Mesothelial cell of epicardium (in vitro differentiated cells): Measurements from ENCODE around the gene SLC6A6. TPM values are rescaled to one million over a fixed set of nuclear protein-coding genes. Genes with fewer than 3 reads are reported as not detected.

Source experiments
- DNase-seq, 2 experiments: peaks; one replicate each; pipeline ENCODE4 v3.0.0; 2021; ENCODE audit warnings: low spot score in 2 of 2; ENCODE audit not compliant: unreplicated experiment in 2 of 2
- H3K27ac Mint-ChIP-seq: 2 replicates; pipeline ENCODE4 v1.8.0; 2021; ENCODE audit warnings: mixed read lengths
- H3K27me3 Mint-ChIP-seq: 2 replicates; pipeline ENCODE4 v1.8.0; 2021; ENCODE audit warnings: low read depth, mixed read lengths
- H3K36me3 Mint-ChIP-seq: 2 replicates; pipeline ENCODE4 v1.8.0; 2021; ENCODE audit warnings: mixed read lengths
- H3K4me1 Mint-ChIP-seq: 2 replicates; pipeline ENCODE4 v1.8.0; 2021; ENCODE audit warnings: mixed read lengths
- H3K4me3 Mint-ChIP-seq: 2 replicates; pipeline ENCODE4 v1.8.0; 2021; ENCODE audit warnings: mild to moderate bottlenecking, moderate library complexity, mixed read lengths
- H3K9me3 Mint-ChIP-seq: 2 replicates; pipeline ENCODE4 v1.8.0; 2021; ENCODE audit warnings: mixed read lengths
- total RNA-seq: library from RNA; stranded (reverse); gene quantifications from 3 replicates; pipeline ENCODE4 v1.2.1, GENCODE V29; 2021
- TF ChIP-seq, protein P1 (sequence below): fragments of 200-600 bp; sonication (generic); IDR thresholded peaks from one replicate; pipeline ENCODE4 v1.5.0; 2021; ENCODE audit warnings: antibody characterized with exemption; ENCODE audit not compliant: unreplicated experiment

Gene SLC6A6
- total RNA-seq, 1 donor from 2014 or later, result 21.2 TPM

DNA sequence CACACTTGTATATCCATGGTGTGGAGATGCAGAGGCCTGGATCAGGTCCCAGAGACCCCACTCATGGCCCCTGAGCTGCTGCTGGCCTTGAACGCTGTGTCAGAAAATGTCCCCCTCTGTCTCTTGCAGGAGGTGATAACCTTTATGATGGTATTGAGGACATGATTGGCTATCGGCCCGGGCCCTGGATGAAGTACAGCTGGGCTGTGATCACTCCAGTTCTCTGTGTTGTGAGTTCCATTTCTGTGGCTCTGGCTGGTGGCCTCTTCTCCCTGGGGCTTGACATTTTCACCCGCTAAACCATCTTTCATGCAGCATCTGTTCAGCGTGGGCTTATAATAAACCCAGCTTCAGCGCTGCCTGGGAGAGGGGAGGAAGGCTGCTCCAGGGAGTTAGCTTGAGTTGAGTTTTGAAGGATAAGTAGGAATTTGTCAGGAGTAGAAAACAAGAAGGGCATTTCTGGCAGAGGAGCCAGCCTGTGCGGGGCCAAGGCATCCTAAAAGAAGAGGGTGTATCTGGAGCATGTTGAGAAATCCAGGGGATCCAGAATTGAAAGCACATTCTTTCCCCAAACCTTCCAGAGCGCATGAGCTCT is 76.6 kb downstream of the SLC6A6 start:
- TF ChIP-seq, protein P1, sequence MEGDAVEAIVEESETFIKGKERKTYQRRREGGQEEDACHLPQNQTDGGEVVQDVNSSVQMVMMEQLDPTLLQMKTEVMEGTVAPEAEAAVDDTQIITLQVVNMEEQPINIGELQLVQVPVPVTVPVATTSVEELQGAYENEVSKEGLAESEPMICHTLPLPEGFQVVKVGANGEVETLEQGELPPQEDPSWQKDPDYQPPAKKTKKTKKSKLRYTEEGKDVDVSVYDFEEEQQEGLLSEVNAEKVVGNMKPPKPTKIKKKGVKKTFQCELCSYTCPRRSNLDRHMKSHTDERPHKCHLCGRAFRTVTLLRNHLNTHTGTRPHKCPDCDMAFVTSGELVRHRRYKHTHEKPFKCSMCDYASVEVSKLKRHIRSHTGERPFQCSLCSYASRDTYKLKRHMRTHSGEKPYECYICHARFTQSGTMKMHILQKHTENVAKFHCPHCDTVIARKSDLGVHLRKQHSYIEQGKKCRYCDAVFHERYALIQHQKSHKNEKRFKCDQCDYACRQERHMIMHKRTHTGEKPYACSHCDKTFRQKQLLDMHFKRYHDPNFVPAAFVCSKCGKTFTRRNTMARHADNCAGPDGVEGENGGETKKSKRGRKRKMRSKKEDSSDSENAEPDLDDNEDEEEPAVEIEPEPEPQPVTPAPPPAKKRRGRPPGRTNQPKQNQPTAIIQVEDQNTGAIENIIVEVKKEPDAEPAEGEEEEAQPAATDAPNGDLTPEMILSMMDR, result no peak
- peaks cover 5% of the 10 kb centered on the region for H3K9me3 Mint-ChIP-seq

DNA sequence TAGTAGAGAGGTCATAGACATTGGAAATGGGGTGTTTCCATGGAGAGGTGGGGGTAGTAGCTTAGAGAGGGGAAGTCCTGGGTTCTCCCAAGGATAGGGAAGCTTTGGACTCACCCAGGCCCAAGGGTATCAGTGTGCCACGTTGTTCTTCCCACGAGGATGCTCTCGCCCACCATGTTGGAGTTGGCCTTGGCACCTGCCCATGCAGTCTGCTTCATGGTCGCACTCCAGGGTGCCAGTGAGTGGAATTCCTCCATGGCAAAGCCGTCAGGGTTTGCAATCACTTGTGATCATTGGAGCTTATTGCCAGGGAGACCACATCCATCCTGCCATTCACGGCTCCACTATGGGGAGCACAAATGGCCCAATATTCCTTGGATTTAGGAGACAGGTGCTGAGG is 77.2 kb downstream of the SLC6A6 start:
- H3K4me1 Mint-ChIP-seq, result no peaks in the 10 kb centered on the region
- TF ChIP-seq, protein P1, result no peak
- H3K36me3 Mint-ChIP-seq, result peaks cover 26% of the 10 kb centered on the region
- DNase-seq, result no peak
- H3K27ac Mint-ChIP-seq, result no peak overlapping the region
- no peak overlapping the region for H3K4me3 Mint-ChIP-seq
- no peaks in the 10 kb centered on the region for H3K27me3 Mint-ChIP-seq
- H3K9me3 Mint-ChIP-seq, result peaks cover 5% of the 10 kb centered on the region

More for the DNA sequence above, 76.6 kb downstream of the SLC6A6 start:
- Mint-ChIP-seq H3K4me3 (no peak overlapping the region), H3K27ac (no peak overlapping the region), H3K4me1 (no peaks in the 10 kb centered on the region), H3K36me3 (peaks cover 29% of the 10 kb centered on the region), H3K27me3 (no peaks in the 10 kb centered on the region)
- no peak for DNase-seq

DNA sequence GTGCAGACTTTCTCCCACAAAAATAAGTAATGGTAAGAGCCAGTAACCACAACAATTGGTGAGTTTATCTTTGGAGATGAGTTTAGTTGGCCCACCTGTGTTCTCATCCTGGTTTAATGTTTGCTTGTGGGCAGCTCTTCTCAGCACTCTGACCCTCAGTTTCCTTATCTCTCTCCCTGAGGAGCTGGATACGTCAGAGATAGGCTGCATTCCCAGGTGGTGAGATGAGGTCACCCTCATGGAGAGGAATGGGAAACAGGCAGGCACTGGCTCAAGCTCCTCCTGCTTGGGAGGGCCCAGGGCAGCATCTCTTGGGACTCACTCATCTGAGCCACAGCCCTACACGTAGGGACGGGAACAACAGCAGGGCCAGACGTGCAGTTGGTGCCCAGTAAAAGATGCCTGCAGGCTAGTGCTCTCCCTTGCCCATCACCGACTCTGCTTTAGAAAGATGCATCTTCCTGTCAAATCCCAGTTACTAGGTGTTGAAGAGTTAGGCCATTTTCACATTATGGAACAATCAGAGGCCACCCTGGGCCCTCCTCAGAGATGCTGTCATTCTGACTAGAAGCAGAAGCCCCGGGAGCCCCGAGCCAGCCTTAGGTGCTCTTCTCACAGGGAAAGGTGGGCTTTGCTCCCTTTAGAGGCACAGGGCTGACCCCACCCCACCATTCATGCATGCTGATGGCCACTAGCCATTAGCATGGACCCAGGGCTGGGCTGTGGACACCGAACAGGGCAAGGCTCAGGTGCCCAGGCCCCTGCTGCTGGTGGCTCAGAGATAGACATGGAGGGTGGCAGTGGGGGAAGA is 78.0 kb downstream of the SLC6A6 start:
- H3K4me3 Mint-ChIP-seq, result no peak overlapping the region
- no peaks in the 10 kb centered on the region for H3K4me1 Mint-ChIP-seq
- H3K27me3 Mint-ChIP-seq, result no peaks in the 10 kb centered on the region
- H3K9me3 Mint-ChIP-seq, result peaks cover 5% of the 10 kb centered on the region
- no peak overlapping the region for H3K27ac Mint-ChIP-seq
- no peak for DNase-seq
- peaks cover 28% of the 10 kb centered on the region for H3K36me3 Mint-ChIP-seq
- TF ChIP-seq, protein P1, result no peak

DNA sequence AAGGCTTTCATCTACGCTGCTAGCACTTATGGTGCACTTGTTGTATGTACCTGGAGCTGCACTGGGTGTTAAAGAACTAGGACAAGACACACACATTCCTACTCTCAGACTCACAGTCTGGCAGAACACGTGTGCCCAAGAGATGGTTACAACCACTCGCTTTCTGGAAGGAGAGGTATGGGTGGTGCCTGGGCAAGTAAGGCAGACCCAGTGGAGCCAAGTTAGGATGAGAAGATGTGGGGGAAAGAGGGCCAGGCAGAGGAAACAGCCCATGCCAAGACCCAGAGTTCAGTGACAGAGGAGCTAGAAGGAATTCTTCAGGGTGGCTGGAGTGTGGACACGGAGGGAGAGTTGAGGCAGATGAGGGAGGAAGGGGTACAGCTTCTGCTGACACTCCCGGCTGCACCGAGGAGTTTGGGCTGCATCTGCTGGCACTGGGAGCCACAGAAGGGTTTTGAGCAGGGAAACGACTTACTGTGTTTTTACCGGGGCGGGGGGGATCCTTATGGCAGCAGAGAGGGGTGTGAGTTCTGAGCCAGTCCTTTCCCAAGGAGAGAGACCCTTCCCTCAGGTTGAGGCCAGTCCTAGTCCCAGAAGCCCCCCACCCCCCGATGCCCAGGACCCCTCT is 78.7 kb downstream of the SLC6A6 start:
- H3K27ac Mint-ChIP-seq, result no peak overlapping the region
- H3K36me3 Mint-ChIP-seq, result peaks cover 28% of the 10 kb centered on the region
- DNase-seq, result no peak
- no peaks in the 10 kb centered on the region for H3K27me3 Mint-ChIP-seq
- peaks cover 5% of the 10 kb centered on the region for H3K9me3 Mint-ChIP-seq
- H3K4me1 Mint-ChIP-seq, result no peaks in the 10 kb centered on the region
- TF ChIP-seq, protein P1, result no peak
- no peak overlapping the region for H3K4me3 Mint-ChIP-seq

DNA sequence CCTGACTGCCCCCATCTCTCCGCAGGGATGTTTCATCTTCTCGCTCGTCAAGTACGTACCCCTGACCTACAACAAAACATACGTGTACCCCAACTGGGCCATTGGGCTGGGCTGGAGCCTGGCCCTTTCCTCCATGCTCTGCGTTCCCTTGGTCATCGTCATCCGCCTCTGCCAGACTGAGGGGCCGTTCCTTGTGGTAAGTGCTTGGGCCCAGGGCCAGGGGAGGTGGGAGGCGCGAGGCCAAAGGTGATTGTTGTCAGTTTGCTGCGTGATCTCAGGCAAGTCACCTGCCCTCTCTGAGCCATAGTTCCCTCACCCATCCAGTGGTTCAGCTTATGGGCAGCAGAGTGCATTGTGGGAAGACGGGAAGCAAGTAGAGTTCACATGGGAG is 79.2 kb downstream of the SLC6A6 start:
- no peaks in the 10 kb centered on the region for H3K4me1 Mint-ChIP-seq
- DNase-seq, result no peak
- H3K27ac Mint-ChIP-seq, result no peak overlapping the region
- no peaks in the 10 kb centered on the region for H3K27me3 Mint-ChIP-seq
- H3K9me3 Mint-ChIP-seq, result peaks cover 5% of the 10 kb centered on the region
- TF ChIP-seq, protein P1, result no peak
- H3K36me3 Mint-ChIP-seq, result peaks cover 28% of the 10 kb centered on the region
- H3K4me3 Mint-ChIP-seq, result no peak overlapping the region
